Neural cell (in vitro differentiated cells): Measurements from ENCODE around the gene C1S. TPM values are rescaled to one million over a fixed set of nuclear protein-coding genes. Genes with fewer than 3 reads are reported as not detected.

Source experiments
- H2AFZ ChIP-seq: fragments of 200-600, 300-800 bp; sonication (generic), shearing (Covaris generic); 2 replicates; pipeline ENCODE4 v1.6.0; 2014; ENCODE audit warnings: low read depth, mild to moderate bottlenecking, antibody characterized with exemption, low read length, moderate library complexity
- H3F3A ChIP-seq: fragments of 200-600 bp; shearing (Covaris generic); 2 replicates; pipeline ENCODE4 v1.6.1; 2016; ENCODE audit warnings: mild to moderate bottlenecking, moderate library complexity, mixed read lengths, antibody characterized with exemption, low read length; ENCODE audit not compliant: insufficient read depth, poor library complexity, severe bottlenecking
- H3K27ac ChIP-seq: fragments of 200-600, 300-800 bp; sonication (generic), shearing (Covaris generic); 2 replicates; pipeline ENCODE4 v1.5.1; 2014; ENCODE audit warnings: mild to moderate bottlenecking, low read length, moderate library complexity
- H3K27me3 ChIP-seq: fragments of 300-800, 200-600 bp; sonication (generic), shearing (Covaris generic); 2 replicates; pipeline ENCODE4 v1.6.0; 2014; ENCODE audit warnings: mild to moderate bottlenecking, low read depth, low read length, moderate library complexity; ENCODE audit not compliant: insufficient read depth
- H3K36me3 ChIP-seq: fragments of 300-800, 200-600 bp; sonication (generic), shearing (Covaris generic); 2 replicates; pipeline ENCODE4 v1.5.1; 2014; ENCODE audit warnings: mild to moderate bottlenecking, antibody characterized with exemption, low read length, moderate library complexity; ENCODE audit not compliant: insufficient read depth
- H3K4me2 ChIP-seq: fragments of 300-800, 200-600 bp; sonication (generic), shearing (Covaris generic); 2 replicates; pipeline ENCODE4 v1.6.0; 2014; ENCODE audit warnings: mild to moderate bottlenecking, low read length
- H3K4me3 ChIP-seq: fragments of 300-800, 200-600 bp; sonication (generic), shearing (Covaris generic); 2 replicates; pipeline ENCODE4 v1.5.1; 2014; ENCODE audit warnings: mild to moderate bottlenecking, low read length, moderate library complexity
- H3K79me2 ChIP-seq: fragments of 200-600 bp; shearing (Covaris generic); replicated peaks from 2 replicates; pipeline ENCODE4 v1.6.0; 2014; ENCODE audit warnings: mild to moderate bottlenecking, low read length, moderate library complexity; ENCODE audit not compliant: insufficient read depth
- H3K9ac ChIP-seq: fragments of 300-800, 200-600 bp; sonication (generic), shearing (Covaris generic); 2 replicates; pipeline ENCODE4 v1.6.1; 2016; ENCODE audit warnings: mild to moderate bottlenecking, low read length, mixed read lengths
- H3K9me2 ChIP-seq: fragments of 200-600 bp; shearing (Covaris generic); 2 replicates; pipeline ENCODE4 v1.6.1; 2016; ENCODE audit warnings: mild to moderate bottlenecking, low read length, mixed read lengths; ENCODE audit not compliant: insufficient read depth
- H3K9me3 ChIP-seq: fragments of 200-600, 300-800 bp; sonication (generic), shearing (Covaris generic); 2 replicates; pipeline ENCODE4 v1.6.1; 2016; ENCODE audit warnings: mild to moderate bottlenecking, mixed run types, low read length, moderate library complexity, mixed read lengths
- H4K20me1 ChIP-seq: fragments of 200-600 bp; shearing (Covaris generic); 2 replicates; pipeline ENCODE4 v1.6.1; 2016; ENCODE audit warnings: mild to moderate bottlenecking, mixed run types; ENCODE audit not compliant: insufficient read depth
- CTCF ChIP-seq: fragments of 450-650 bp; IDR thresholded peaks from 2 replicates; pipeline ENCODE4 v1.5.1; 2014; ENCODE audit warnings: antibody characterized with exemption, mild to moderate bottlenecking, moderate library complexity; ENCODE audit not compliant: poor library complexity, severe bottlenecking
- EP300 ChIP-seq: fragments of 450-650 bp; conservative IDR thresholded peaks from 2 replicates; pipeline ENCODE4 v1.6.1; 2014; ENCODE audit warnings: antibody characterized with exemption, mild to moderate bottlenecking, moderate library complexity; ENCODE audit not compliant: poor library complexity, severe bottlenecking
- EZH2 ChIP-seq: fragments of 200-600, 300-800 bp; shearing (Covaris generic), sonication (generic); IDR thresholded peaks from 2 replicates; pipeline ENCODE4 v1.6.1; 2014; ENCODE audit warnings: antibody characterized with exemption, low read length, borderline replicate concordance, mild to moderate bottlenecking; ENCODE audit not compliant: insufficient read depth, poor library complexity, severe bottlenecking
- MXI1 ChIP-seq: fragments of 450-650 bp; conservative IDR thresholded peaks from 2 replicates; pipeline ENCODE4 v1.6.1; 2014; ENCODE audit warnings: antibody characterized with exemption, mild to moderate bottlenecking; ENCODE audit not compliant: poor library complexity, severe bottlenecking
- POLR2AphosphoS5 ChIP-seq: IDR thresholded peaks from 2 replicates; pipeline ENCODE4 v1.6.1; 2012
- RAD21 ChIP-seq: fragments of 450-650 bp; conservative IDR thresholded peaks from 2 replicates; pipeline ENCODE4 v1.6.1; 2014; ENCODE audit warnings: antibody characterized with exemption, mild to moderate bottlenecking, moderate library complexity
- SMC3 ChIP-seq: fragments of 450-650 bp; conservative IDR thresholded peaks from 2 replicates; pipeline ENCODE4 v1.6.1; 2014; ENCODE audit warnings: antibody characterized with exemption, mild to moderate bottlenecking, moderate library complexity; ENCODE audit not compliant: poor library complexity
- TAF1 ChIP-seq: IDR thresholded peaks from 2 replicates; pipeline ENCODE4 v1.6.1; 2012; ENCODE audit warnings: low read depth
- polyA plus RNA-seq: library from polyadenylated mRNA; depleted of rRNA; stranded (reverse); fragments of >200 nt; gene quantifications from 2 replicates; pipeline ENCODE4 v1.2.3, GENCODE V29; 2014
- TF ChIP-seq, protein P1 (sequence below): IDR thresholded peaks from 2 replicates; pipeline ENCODE4 v1.6.1; 2012; ENCODE audit warnings: borderline replicate concordance

Gene C1S
- polyA plus RNA-seq, 1 donor from 2014 or later = 4.9 TPM

- Histone ChIP-seq H3K79me2 (no peaks in the 10 kb centered on the region), H3K27me3 (no peaks in the 10 kb centered on the region), H4K20me1 (no peaks in the 10 kb centered on the region), H3K4me2 (no peak overlapping the region), H3K9me3 (no peaks in the 10 kb centered on the region), H3K9me2 (no peaks in the 10 kb centered on the region), H3K36me3 (no peaks in the 10 kb centered on the region), H3F3A (no peaks in the 10 kb centered on the region), H3K27ac (no peak overlapping the region), H3K4me3 (no peak overlapping the region), H2AFZ (no peak overlapping the region), H3K9ac (no peak overlapping the region)
- no peak for TF ChIP-seq EP300
These were observed 55.7 kb downstream of the C1S start for GRCh38 chr12:7116196-7116595.

GRCh38 chr12:7116916-7117315, 56.4 kb downstream of the C1S start:
- no peaks in the 10 kb centered on the region for H3K79me2 ChIP-seq
- no peak overlapping the region for H3K27ac ChIP-seq
- TF ChIP-seq CTCF (no peak), EP300 (no peak), TAF1 (no peak), RAD21 (no peak), SMC3 (no peak), MXI1 (no peak), POLR2AphosphoS5 (no peak), EZH2 (no peak)
- TF ChIP-seq, protein P1, sequence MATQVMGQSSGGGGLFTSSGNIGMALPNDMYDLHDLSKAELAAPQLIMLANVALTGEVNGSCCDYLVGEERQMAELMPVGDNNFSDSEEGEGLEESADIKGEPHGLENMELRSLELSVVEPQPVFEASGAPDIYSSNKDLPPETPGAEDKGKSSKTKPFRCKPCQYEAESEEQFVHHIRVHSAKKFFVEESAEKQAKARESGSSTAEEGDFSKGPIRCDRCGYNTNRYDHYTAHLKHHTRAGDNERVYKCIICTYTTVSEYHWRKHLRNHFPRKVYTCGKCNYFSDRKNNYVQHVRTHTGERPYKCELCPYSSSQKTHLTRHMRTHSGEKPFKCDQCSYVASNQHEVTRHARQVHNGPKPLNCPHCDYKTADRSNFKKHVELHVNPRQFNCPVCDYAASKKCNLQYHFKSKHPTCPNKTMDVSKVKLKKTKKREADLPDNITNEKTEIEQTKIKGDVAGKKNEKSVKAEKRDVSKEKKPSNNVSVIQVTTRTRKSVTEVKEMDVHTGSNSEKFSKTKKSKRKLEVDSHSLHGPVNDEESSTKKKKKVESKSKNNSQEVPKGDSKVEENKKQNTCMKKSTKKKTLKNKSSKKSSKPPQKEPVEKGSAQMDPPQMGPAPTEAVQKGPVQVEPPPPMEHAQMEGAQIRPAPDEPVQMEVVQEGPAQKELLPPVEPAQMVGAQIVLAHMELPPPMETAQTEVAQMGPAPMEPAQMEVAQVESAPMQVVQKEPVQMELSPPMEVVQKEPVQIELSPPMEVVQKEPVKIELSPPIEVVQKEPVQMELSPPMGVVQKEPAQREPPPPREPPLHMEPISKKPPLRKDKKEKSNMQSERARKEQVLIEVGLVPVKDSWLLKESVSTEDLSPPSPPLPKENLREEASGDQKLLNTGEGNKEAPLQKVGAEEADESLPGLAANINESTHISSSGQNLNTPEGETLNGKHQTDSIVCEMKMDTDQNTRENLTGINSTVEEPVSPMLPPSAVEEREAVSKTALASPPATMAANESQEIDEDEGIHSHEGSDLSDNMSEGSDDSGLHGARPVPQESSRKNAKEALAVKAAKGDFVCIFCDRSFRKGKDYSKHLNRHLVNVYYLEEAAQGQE = no peak

GRCh38 chr12:7117670-7118069, 57.2 kb downstream of the C1S start:
- no peak overlapping the region for H3K4me2 ChIP-seq
- H3K79me2 ChIP-seq = no peaks in the 10 kb centered on the region
- no peak overlapping the region for H3K27ac ChIP-seq
- H4K20me1 ChIP-seq = no peaks in the 10 kb centered on the region
- no peaks in the 10 kb centered on the region for H3F3A ChIP-seq
- H3K9me3 ChIP-seq = no peaks in the 10 kb centered on the region
- H3K9me2 ChIP-seq = no peaks in the 10 kb centered on the region
- no peaks in the 10 kb centered on the region for H3K36me3 ChIP-seq
- no peaks in the 10 kb centered on the region for H3K27me3 ChIP-seq
- no peak overlapping the region for H2AFZ ChIP-seq
- H3K9ac ChIP-seq = no peak overlapping the region
- TF ChIP-seq, protein P1 = no peak
- no peak for TF ChIP-seq EZH2
- no peak for TF ChIP-seq RAD21
- no peak for TF ChIP-seq EP300
- no peak for TF ChIP-seq POLR2AphosphoS5
- no peak for TF ChIP-seq SMC3
- TF ChIP-seq TAF1 = no peak
- no peak overlapping the region for H3K4me3 ChIP-seq

More at GRCh38 chr12:7116916-7117315, 56.4 kb downstream of the C1S start:
- Histone ChIP-seq H3K4me3 (no peak overlapping the region), H3K36me3 (no peaks in the 10 kb centered on the region), H3K9me2 (no peaks in the 10 kb centered on the region), H3F3A (no peaks in the 10 kb centered on the region), H3K27me3 (no peaks in the 10 kb centered on the region), H3K4me2 (no peak overlapping the region), H2AFZ (no peak overlapping the region), H3K9me3 (no peaks in the 10 kb centered on the region), H3K9ac (no peak overlapping the region), H4K20me1 (no peaks in the 10 kb centered on the region)
